ENCODE results near the gene BIRC3. TPM values are rescaled to one million over a fixed set of nuclear protein-coding genes. Genes with fewer than 3 reads are reported as not detected.

BIRC3 gene
- total RNA-seq, 1 donor = 1.8 TPM

DNA sequence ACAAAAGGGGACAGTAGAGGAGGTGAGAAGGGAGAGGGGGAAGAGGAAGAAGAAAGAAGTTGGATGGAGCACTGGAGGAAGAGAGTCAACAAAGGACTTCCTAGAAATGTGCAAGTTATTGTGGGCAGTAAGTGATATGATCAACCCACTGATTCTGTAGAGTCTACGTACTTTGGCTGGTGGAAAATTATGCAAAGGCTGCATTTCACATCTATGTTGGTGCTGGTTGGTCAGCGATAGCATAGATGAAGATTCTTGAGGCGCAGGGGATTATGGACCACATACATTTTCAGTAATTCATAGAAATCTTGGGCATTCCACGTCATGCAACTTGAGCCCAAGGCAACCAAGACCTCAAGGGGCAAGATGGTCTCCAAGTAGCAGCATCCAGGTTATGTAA, 12.6 kb upstream of the BIRC3 start:
- no peak for DNase-seq (ENCODE audit: insufficient read length, low spot score, missing footprints)
- Histone ChIP-seq H3K4me3 (ENCODE audit: insufficient read depth, low read length) (no peak overlapping the region), H3K4me2 (ENCODE audit: insufficient read depth, low read length) (no peak overlapping the region), H3K4me1 (ENCODE audit: insufficient read depth, low read length) (no peaks in the 10 kb centered on the region), H3K9me3 (ENCODE audit: low read depth, low read length) (no peaks in the 10 kb centered on the region), H3K27me3 (ENCODE audit: insufficient read depth, low read length) (no peaks in the 10 kb centered on the region), H4K20me1 (ENCODE audit: insufficient read depth, low read length) (no peaks in the 10 kb centered on the region), H2AFZ (ENCODE audit: low read length) (no peak overlapping the region), H3K79me2 (ENCODE audit: insufficient read depth, low read length) (no peaks in the 10 kb centered on the region), H3K27ac (ENCODE audit: low read depth, low read length) (no peak overlapping the region), H3K36me3 (ENCODE audit: insufficient read depth, low read length) (no peaks in the 10 kb centered on the region)
- TF ChIP-seq, protein P1, sequence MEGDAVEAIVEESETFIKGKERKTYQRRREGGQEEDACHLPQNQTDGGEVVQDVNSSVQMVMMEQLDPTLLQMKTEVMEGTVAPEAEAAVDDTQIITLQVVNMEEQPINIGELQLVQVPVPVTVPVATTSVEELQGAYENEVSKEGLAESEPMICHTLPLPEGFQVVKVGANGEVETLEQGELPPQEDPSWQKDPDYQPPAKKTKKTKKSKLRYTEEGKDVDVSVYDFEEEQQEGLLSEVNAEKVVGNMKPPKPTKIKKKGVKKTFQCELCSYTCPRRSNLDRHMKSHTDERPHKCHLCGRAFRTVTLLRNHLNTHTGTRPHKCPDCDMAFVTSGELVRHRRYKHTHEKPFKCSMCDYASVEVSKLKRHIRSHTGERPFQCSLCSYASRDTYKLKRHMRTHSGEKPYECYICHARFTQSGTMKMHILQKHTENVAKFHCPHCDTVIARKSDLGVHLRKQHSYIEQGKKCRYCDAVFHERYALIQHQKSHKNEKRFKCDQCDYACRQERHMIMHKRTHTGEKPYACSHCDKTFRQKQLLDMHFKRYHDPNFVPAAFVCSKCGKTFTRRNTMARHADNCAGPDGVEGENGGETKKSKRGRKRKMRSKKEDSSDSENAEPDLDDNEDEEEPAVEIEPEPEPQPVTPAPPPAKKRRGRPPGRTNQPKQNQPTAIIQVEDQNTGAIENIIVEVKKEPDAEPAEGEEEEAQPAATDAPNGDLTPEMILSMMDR (IDR thresholded peaks at IDR 0.05; ENCODE audit: extremely low read depth, low read depth, low read length) = no peak

DNA sequence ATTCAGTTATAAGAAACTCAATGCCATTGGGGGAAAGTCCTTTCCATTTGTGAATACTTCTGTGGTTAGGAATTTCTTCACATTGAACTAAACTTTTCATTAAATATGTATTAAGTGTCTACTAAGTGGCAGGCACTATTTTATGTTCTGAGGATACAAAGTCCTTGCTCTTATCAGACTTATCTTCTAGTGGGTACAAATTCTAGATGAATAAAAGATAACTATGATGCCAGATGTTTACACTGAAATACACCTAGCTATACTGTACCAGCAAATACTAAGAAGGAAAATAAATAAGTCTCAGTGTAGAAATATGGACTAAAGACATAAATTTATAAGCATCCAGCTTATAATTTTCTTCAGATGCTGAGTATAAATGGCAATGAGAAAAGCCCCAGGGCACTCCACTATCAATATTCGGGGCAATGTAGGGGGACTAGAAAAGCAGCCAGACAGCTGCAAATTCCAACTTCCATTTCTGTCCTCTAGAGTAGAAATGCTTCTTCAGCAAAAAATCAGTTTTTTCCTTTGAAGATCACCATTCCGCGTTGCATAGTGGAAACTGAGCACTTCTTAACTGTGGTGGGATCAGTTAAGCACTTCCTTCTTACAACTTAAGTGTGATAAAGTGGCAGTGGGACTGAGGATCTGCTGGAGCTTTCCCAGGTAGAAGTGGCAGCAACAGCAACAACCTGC, 11.8 kb upstream of the BIRC3 start:
- no peaks in the 10 kb centered on the region for H4K20me1 ChIP-seq (ENCODE audit: insufficient read depth, low read length)
- H3K4me3 ChIP-seq (ENCODE audit: insufficient read depth, low read length) = no peak overlapping the region
- peak; percentile 21 for DNase-seq (ENCODE audit: insufficient read length, low spot score, missing footprints)
- H2AFZ ChIP-seq (ENCODE audit: low read length) = no peak overlapping the region
- H3K27ac ChIP-seq (ENCODE audit: low read depth, low read length) = no peak overlapping the region
- H3K4me1 ChIP-seq (ENCODE audit: insufficient read depth, low read length) = no peaks in the 10 kb centered on the region
- no peaks in the 10 kb centered on the region for H3K79me2 ChIP-seq (ENCODE audit: insufficient read depth, low read length)
- no peaks in the 10 kb centered on the region for H3K27me3 ChIP-seq (ENCODE audit: insufficient read depth, low read length)
- no peak overlapping the region for H3K4me2 ChIP-seq (ENCODE audit: insufficient read depth, low read length)
- no peaks in the 10 kb centered on the region for H3K36me3 ChIP-seq (ENCODE audit: insufficient read depth, low read length)
- no peaks in the 10 kb centered on the region for H3K9me3 ChIP-seq (ENCODE audit: low read depth, low read length)
- TF ChIP-seq, protein P1 (IDR thresholded peaks at IDR 0.05; ENCODE audit: extremely low read depth, low read depth, low read length) = no peak

DNA sequence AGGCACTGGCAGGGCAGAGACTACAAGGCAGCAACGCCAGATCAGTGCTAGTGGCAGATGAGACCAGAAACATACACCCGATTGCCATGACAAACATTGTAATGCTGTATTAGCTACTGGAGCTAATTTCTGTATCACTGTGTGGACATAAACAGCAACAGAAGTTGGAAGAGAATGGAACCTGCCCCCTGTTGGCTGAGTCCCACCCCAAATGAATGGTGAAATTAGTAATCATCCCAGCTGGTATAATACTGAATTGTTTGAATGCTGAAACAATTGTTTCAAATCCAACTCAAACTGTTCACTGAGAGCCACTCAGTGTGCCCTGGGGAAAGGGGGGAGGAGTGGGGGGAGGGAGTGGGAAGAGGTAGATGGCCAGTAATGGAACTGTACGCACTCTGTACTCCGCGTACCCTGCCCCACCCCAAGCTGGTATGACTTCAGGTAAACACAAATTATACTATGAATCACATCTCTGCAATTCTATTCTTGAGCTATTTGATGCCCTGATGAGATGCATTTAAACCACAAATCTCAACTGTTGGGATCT, 11.2 kb upstream of the BIRC3 start:
- Histone ChIP-seq H3K79me2 (ENCODE audit: insufficient read depth, low read length) (no peaks in the 10 kb centered on the region), H3K4me2 (ENCODE audit: insufficient read depth, low read length) (no peak overlapping the region), H3K27me3 (ENCODE audit: insufficient read depth, low read length) (no peaks in the 10 kb centered on the region), H4K20me1 (ENCODE audit: insufficient read depth, low read length) (no peaks in the 10 kb centered on the region), H3K4me3 (ENCODE audit: insufficient read depth, low read length) (no peak overlapping the region), H2AFZ (ENCODE audit: low read length) (no peak overlapping the region), H3K36me3 (ENCODE audit: insufficient read depth, low read length) (no peaks in the 10 kb centered on the region), H3K4me1 (ENCODE audit: insufficient read depth, low read length) (no peaks in the 10 kb centered on the region), H3K27ac (ENCODE audit: low read depth, low read length) (no peak overlapping the region), H3K9me3 (ENCODE audit: low read depth, low read length) (no peaks in the 10 kb centered on the region)
- TF ChIP-seq, protein P1 (IDR thresholded peaks at IDR 0.05; ENCODE audit: extremely low read depth, low read depth, low read length) = no peak
- no peak for DNase-seq (ENCODE audit: insufficient read length, low spot score, missing footprints)

DNA sequence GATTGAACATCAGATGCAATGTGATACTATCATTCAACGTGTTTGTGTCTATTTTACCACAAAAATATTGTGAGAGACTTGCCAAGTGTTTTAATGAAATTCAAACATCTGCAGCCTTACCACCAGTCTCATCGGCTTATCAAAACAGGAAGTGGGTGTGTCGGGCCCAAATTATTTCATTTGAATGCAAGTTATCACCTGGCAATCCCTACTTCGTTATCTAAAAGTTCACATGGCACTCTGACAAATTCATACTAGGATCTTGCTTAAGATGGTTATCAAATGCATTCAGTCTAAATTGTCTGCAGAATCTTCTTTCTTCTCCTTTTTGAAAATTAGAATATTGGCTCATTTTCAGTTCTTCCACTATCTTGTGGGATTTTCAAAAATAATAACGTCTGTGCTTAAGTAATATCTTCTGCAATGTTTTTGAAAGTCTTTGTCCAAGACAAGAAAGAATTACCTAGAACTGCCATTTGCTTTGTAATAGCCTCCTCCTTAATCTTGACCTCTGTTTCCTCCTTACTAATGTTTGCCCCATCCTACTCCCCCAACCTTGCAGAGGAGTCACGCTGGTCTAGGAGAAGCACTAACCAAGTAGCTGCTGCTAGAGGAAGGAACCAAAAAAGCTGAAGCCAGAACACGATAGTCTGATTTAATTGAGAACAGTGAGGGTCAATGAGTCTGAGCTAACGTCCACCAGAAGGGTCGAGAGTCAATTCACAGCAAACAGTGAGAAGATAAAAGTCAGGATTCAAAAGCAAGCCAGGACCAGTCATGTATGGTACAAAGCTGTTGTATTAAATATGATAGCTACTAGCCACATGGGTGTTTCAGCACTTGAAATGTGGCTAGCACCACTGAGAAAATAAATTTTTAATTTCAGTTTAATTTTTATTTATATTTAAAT, 10.2 kb upstream of the BIRC3 start:
- TF ChIP-seq, protein P1 (IDR thresholded peaks at IDR 0.05; ENCODE audit: extremely low read depth, low read depth, low read length) = no peak
- no peak overlapping the region for H2AFZ ChIP-seq (ENCODE audit: low read length)
- no peaks in the 10 kb centered on the region for H3K79me2 ChIP-seq (ENCODE audit: insufficient read depth, low read length)
- H3K27me3 ChIP-seq (ENCODE audit: insufficient read depth, low read length) = no peaks in the 10 kb centered on the region
- no peaks in the 10 kb centered on the region for H3K36me3 ChIP-seq (ENCODE audit: insufficient read depth, low read length)
- DNase-seq (ENCODE audit: insufficient read length, low spot score, missing footprints) = no peak
- H3K4me1 ChIP-seq (ENCODE audit: insufficient read depth, low read length) = no peaks in the 10 kb centered on the region
- H3K4me2 ChIP-seq (ENCODE audit: insufficient read depth, low read length) = no peak overlapping the region
- H4K20me1 ChIP-seq (ENCODE audit: insufficient read depth, low read length) = no peaks in the 10 kb centered on the region
- H3K9me3 ChIP-seq (ENCODE audit: low read depth, low read length) = no peaks in the 10 kb centered on the region
- no peak overlapping the region for H3K27ac ChIP-seq (ENCODE audit: low read depth, low read length)
- H3K4me3 ChIP-seq (ENCODE audit: insufficient read depth, low read length) = no peak overlapping the region
